Measurements from ENCODE around the gene ZNF155. TPM values are rescaled to one million over a fixed set of nuclear protein-coding genes. Genes with fewer than 3 reads are reported as not detected.

The ZNF155 gene
- total RNA-seq (2022; extraction: Qiagen RNA extraction; ENCODE audit: low read depth) = 2.6 to 3.2 TPM (median 2.9 TPM) in 5 replicates

DNA sequence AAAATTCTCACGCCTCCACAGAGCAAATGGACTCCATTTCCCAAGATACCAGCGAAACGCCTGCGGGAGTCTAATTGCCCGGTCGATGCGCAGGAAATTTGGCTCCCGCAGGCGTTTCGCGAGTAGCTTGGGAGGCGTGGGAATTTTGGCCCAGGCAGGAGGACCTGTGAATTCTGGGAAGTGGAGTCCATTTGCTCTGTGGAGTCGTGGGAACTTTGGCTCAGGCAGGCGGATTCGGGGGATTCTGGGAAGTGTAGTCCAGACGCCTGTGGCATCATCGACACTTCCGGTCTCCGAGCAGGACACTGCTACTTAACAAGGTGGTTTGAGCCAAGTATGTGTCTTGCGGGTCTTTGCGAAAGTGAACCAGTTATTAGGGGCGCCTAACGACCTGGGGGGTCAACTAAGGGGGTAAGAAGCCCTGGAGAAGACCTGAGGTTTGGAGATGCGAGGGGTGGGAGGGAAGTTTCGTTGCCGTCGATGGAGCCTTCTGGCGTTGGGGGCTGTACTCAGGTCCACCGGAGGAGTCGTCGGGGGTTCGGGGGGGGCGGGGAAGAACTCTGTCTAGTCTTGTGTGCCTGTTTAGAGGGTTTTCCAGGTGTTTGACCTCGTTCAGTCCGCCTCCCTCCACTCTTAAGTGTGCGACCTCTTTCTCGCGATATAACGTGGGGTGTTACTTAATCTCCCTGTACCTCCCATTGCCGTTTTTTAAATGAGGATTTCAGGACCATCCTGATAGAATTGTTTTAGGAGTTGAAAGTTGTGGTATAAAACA lies at the start of gene ZNF155:
ZNF155 (plus strand) TSS at position 277 of the 775 bp plus-strand sequence. CDS start 4,356 bp downstream, outside the sequence.

DNA sequence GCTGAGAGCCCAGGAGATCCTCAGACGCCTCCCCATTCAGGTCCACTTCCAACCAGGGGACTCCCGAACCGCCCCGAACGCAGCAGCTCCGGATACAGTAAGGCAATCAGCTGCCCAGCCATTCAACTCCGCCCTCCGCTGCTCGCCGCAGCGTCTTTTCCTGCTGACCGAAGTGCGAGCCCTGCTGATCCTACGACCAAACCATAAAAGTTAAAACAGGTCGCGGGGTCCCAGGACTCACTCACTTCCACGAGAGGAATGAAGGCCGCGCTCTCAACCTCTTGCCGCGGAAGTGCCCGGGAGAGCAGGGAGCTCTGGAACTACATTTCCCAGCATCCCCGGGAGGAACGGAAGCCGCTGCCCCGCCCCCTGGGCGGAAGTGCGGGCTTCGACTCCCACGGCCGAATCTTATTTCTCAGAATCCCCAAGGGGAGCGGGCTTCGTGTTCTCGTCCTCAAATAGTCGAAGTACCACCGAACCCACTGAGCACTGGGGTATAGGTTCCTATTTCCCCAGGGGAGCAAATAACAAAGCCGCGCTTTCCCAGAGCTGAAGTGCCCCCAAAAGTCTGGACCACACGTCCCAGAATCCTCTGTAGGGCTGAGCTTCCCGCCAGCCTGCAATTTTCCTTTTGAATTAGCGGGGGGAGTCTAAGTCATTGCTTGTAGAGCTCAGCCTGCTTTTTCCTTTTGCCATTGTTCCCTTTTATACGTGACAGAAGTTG lies 48.8 kb upstream of the ZNF155 start, which contains the start of gene ZNF45:
ZNF45 (minus strand) TSS at position 298 of the 724 bp plus-strand sequence. CDS start 13,097 bp downstream, outside the sequence.

GRCh38 chr19:43950834-43951645 lies 32.9 kb upstream of the ZNF155 start, which contains the start of gene ZNF221:
Gene ZNF221, plus strand, starts transcription at chr19:43951228. Its CDS starts 11,499 bp downstream, at chr19:43962727.

GRCh38 chr19:44002566-44003460 lies 18.8 kb downstream of the ZNF155 start, which contains the start of gene ZNF230:
Gene ZNF230, plus strand, starts transcription at chr19:44002957. Its CDS starts 4,122 bp downstream, at chr19:44007079.

DNA sequence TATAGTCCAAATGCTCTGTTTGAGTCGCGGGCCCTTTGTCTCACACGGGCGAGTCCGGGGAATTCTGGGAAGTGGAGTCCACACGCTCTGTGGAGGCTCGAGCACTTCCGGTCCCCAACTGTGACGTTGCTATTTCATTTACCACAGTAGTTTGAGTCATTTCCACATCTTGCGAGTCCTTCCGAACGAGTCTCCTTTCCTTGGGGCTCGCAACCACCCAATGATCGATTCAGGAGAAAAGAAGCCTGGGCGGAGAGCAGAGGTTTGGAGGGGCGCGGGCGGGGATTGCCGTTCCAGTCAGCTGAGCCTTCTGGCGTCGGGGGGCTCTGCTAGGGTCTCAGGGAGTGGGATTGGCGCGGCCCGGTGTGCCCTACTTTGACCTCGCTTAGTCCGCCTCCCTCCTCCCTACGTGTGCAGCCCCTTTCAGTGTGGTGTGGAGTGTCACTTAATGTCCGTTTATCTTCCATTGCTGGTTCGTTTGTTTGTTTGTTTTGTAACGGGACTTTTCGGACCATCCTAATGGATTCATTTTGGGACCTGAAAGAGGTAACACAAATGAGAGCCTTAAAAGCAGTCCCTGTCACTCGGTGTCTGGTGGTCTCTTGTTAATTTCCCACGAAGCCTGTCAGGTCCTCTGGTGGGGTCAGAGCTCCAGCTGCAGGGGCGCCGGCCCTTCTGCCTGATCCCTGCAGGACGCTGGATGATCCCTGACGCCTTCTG lies 41.4 kb downstream of the ZNF155 start, which contains the start of gene ZNF222:
ZNF222 (plus strand) TSS at position 163 of the 720 bp plus-strand sequence; CDS start at position 221, 58 bp downstream.

Other genes starting within 250 kb of the ZNF155 start
- gene SMG9, start 229.2 kb upstream of the ZNF155 start, total RNA-seq (2022; extraction: Qiagen RNA extraction; ENCODE audit: low read depth) = 47.4 to 65.8 TPM (median 57.7 TPM) in 5 replicates
- gene KCNN4, start 203.2 kb upstream of the ZNF155 start, total RNA-seq (2022; extraction: Qiagen RNA extraction; ENCODE audit: low read depth) = 44.8 to 64.3 TPM (median 57.6 TPM) in 5 replicates
- gene LYPD5, start 181.7 kb upstream of the ZNF155 start, total RNA-seq (2022; extraction: Qiagen RNA extraction; ENCODE audit: low read depth) = 0.09 to 0.29 TPM (median 0.21 TPM) in 4 of 5 replicates, not detected in the other
- gene ZNF283, start 156.9 kb upstream of the ZNF155 start, total RNA-seq (2022; extraction: Qiagen RNA extraction; ENCODE audit: low read depth) = 3.3 to 5.5 TPM (median 4.7 TPM) in 5 replicates
- gene ZNF404, start 100.2 kb upstream of the ZNF155 start, total RNA-seq (2022; extraction: Qiagen RNA extraction; ENCODE audit: low read depth) = 0.15 to 0.30 TPM (median 0.18 TPM) in 5 replicates
- gene ZNF45, start 48.9 kb upstream of the ZNF155 start, total RNA-seq (2022; extraction: Qiagen RNA extraction; ENCODE audit: low read depth) = 7.5 to 11.8 TPM (median 10.4 TPM) in 5 replicates
- gene ZNF221, start 33.0 kb upstream of the ZNF155 start, total RNA-seq (2022; extraction: Qiagen RNA extraction; ENCODE audit: low read depth) = 0.35 to 0.85 TPM (median 0.70 TPM) in 5 replicates
- gene ZNF230, start 18.8 kb downstream of the ZNF155 start, total RNA-seq (2022; extraction: Qiagen RNA extraction; ENCODE audit: low read depth) = 2.1 to 3.6 TPM (median 3.0 TPM) in 5 replicates
- gene ZNF222, start 41.2 kb downstream of the ZNF155 start, total RNA-seq (2022; extraction: Qiagen RNA extraction; ENCODE audit: low read depth) = 3.3 to 4.1 TPM (median 3.6 TPM) in 5 replicates
- gene ZNF223, start 67.8 kb downstream of the ZNF155 start, total RNA-seq (2022; extraction: Qiagen RNA extraction; ENCODE audit: low read depth) = 1.5 to 4.0 TPM (median 2.6 TPM) in 5 replicates
- 0.38 to 0.61 TPM (median 0.42 TPM) in 5 replicates for gene ZNF284, start 88.0 kb downstream of the ZNF155 start, total RNA-seq (2022; extraction: Qiagen RNA extraction; ENCODE audit: low read depth)
- gene ZNF224, start 110.2 kb downstream of the ZNF155 start, total RNA-seq (2022; extraction: Qiagen RNA extraction; ENCODE audit: low read depth) = 6.4 to 12.1 TPM (median 10.1 TPM) in 5 replicates
- gene ZNF225, start 129.2 kb downstream of the ZNF155 start, total RNA-seq (2022; extraction: Qiagen RNA extraction; ENCODE audit: low read depth) = 2.0 to 4.0 TPM (median 3.0 TPM) in 5 replicates
- 2.1 to 3.0 TPM (median 2.3 TPM) in 5 replicates for gene ZNF234, start 157.4 kb downstream of the ZNF155 start, total RNA-seq (2022; extraction: Qiagen RNA extraction; ENCODE audit: low read depth)
- 18.8 to 23.0 TPM (median 21.0 TPM) in 5 replicates for gene ZNF226, start 180.9 kb downstream of the ZNF155 start, total RNA-seq (2022; extraction: Qiagen RNA extraction; ENCODE audit: low read depth)
- 9.7 to 14.0 TPM (median 10.1 TPM) in 5 replicates for gene ZNF227, start 228.3 kb downstream of the ZNF155 start, total RNA-seq (2022; extraction: Qiagen RNA extraction; ENCODE audit: low read depth)

Measured in A549 treated with GW870086 at 1 μM for 4 hours (cell line).